GM19467 (cell line): ENCODE measurements around the gene SPATS2.
"Not testable (repeated sequence)": the region's sequence is repeated elsewhere in the genome, so short reads cannot be mapped to it uniquely, and the experiment has no call there.

Experiments used
- ATAC-seq: cut with Tn5 transposase; IDR thresholded peaks from one replicate; pipeline ENCODE4 v1.9.1; 2021; ENCODE audit warnings: mild to moderate bottlenecking, moderate library complexity; ENCODE audit not compliant: unreplicated experiment

Gene SPATS2

DNA sequence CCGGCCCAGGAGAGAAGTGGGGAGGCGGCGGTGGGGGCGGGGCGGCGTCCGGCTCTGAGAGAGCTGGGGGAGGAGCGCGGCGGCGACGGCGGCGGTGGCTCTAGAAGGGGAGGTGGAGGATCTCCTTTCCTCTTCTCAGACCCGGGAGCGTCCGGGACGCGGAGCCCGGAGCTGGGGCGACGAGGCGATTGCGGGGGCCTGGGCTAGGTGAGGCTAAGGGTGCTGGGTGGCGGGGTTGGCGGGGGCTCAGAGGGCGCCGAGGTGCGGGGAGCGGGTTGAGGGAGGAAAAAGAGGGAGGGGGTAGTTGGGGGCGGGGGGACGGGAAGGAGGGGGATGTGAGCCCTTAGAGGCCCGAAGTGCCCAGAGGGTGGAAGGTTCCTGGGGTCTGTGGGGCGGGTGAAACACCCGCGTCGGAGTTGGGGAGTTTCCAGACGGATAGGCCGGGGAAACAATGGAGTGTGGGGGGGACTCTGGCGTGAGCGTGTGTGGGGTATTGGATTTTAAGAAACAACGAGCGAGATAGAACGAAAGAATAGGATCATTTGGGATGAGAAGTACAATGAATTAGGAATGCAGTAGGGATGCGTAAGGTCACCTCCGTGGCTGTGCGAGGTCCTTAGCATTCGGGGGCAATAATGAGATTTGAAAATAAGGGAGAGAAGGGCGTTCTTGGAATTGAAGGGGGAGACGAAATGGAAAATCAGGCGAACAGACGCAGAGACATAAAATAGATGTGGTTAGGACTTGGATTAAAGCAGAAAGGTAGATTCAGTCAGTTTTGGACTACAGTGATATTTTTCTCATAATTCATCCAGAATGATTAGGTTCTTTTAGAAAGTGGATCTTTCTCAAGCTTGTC, at the start of gene SPATS2:
TSS of gene SPATS2 (plus strand) at position 82 of the 859 bp plus-strand sequence. CDS start 93,551 bp downstream, outside the sequence.
- ATAC-seq = peak; percentile 2

DNA sequence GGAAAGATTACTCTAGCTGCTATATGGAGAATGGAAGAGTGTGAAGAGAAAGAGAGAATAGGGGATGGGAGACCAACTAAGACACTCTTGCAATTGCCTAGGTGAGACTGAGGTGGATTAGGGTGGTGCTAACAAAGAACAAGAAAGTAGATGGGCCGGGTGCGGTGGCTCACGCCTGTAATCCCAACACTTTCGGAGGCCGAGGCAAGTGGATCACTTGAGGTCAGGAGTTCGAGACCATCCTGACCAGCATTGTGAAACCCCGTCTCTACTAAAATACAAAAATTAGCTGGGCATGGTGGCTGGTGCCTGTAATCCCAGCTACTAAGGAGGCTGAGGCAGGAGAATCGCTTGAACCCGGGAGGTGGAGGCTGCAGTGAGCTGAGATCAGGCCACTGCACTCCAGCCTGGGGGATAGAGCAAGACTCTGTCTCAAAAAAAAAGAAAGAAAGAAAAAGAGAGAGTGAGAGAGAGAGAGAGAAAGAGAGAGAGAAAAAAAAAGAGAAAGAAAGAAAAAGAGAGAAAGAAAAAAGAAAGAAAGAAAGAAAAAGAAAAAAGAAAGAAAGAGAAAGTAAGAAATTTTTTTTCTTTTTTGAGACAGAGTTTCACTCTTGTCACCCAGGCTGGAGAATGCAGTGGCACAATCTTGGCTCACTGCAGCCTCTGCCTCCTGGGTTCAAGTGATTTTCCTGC, 46.7 kb upstream of the SPATS2 start:
- ATAC-seq = not testable (repeated sequence)

DNA sequence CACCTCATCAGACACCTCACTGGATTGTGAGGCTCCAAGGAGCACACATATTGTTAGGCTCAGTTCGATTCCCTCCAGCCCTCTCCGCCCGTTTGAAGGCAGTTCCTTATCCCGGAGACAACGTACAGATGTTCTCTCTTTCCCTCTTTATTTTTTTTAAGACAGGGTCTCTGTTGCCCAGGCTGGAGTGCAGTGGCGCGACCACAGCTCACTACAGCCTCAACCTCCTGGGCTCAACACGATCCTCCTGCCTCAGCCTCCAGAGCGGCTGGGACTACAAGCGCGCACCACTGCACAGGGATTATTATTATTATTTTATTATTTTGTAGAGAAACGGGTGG, 44.9 kb upstream of the SPATS2 start:
- ATAC-seq = no peak

DNA sequence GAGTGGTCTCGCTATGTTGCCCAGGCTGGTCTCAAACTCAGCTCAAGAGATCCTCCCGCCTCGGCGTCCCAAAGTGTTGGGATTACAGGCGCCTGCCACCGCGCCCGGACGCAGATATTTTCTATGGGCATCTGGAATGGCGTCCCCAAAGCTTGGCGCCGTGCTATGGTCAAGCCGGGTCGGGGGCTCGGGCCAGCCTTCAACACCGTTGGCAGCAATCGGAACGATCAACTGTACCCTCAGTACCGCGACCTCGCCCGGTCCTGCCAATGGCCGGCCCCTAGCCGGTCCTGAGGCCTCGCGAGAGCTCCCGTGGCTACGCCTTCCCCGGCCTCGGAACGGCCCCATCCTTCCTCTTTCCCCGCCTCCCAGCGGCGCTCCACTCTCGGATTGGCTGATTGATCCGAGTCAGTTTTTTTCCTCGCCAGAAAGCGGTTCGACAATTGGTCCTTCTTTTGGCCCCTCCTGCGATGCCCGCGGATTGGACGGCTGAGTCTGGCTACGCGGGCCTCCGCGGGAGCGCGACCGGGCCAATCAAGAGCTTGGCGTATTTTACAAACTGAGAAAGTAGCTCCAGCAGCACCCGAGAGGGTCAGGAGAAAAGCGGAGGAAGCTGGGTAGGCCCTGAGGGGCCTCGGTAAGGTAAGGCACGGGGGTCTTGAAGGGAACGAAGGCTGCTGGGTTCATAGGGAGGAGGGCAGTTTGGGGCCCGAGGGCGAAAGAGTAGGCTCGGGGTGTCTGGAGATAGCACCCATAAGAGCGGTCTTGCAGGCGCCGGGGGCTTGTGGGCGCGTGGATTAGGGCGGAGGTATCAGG, 44.3 kb upstream of the SPATS2 start, which contains the start of gene TROAP:
TSS of gene TROAP (plus strand) at position 548 of the 816 bp plus-strand sequence. CDS start 354 bp downstream, outside the sequence.
- ATAC-seq = peak; percentile 96

DNA sequence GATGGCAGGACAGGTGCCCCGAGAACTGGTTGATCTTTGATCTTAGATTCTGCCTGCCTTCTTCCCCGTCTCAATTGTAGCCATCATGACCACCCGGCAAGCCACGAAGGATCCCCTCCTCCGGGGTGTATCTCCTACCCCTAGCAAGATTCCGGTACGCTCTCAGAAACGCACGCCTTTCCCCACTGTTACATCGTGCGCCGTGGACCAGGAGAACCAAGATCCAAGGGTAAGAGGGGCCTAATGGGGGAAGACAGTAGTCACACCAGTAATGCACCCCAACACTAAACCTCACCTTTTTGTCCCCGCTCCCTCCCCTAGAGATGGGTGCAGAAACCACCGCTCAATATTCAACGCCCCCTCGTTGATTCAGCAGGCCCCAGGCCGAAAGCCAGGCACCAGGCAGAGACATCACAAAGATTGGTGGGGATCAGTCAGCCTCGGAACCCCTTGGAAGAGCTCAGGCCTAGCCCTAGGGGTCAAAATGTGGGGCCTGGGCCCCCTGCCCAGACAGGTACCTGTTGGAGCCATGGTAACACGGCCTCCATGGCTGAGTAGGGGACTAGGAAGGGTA, 43.7 kb upstream of the SPATS2 start:
- ATAC-seq = no peak

DNA sequence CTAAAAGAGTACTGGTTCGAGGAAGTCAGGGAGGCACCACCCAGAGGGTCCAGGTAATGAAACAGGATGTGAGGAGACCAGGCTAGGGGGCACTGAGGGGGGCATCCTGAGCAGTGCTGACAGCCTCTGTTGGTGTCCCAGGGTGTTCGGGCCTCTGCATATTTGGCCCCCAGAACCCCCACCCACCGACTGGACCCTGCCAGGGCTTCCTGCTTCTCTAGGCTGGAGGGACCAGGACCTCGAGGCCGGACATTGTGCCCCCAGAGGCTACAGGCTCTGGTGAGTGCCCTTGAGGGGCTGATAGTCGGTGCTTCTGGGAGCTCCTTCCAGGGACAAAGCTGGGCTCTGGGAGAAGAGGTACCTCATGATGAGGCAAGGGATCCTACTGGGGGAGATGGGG, 41.7 kb upstream of the SPATS2 start:
- no peak for ATAC-seq

DNA sequence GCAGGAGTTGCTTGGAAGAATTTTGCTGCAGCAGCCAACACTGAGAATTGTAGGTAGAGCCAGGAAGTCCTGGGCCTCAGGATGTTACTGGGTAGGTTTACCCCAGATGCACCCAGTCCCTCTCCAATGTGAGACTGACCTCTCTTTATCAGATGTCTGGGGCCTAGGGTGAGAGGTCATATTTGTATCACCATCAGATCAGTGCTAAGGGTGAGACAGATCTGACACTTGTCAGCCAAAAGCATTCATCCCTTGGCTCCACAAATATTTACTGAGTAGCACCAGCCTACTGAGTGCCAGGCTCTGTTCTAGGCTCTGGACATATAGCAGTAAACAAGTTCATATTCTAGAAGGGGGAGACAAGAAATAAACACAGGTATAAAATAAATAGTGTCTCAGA, 39.9 kb upstream of the SPATS2 start:
- ATAC-seq = no peak

DNA sequence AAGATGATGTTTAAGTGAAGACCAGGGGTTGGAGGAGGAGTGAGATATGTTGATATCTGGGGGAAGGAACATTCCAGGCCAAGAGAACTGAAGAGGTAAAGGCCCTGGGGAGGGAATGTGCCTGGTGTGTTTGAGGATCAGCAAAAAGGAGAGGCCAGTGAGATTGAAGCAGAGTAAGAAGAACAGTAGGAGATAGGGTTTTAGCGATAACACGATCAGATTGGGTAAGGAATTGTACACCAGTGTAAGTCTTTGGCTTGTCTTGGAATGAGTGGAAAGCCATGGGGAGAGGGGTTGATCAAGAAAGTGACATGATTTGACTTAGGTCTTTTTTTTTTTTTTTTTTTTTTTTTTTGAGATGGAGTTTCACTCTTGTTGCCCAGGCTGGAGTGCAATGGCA, 39.4 kb upstream of the SPATS2 start:
- no peak for ATAC-seq

DNA sequence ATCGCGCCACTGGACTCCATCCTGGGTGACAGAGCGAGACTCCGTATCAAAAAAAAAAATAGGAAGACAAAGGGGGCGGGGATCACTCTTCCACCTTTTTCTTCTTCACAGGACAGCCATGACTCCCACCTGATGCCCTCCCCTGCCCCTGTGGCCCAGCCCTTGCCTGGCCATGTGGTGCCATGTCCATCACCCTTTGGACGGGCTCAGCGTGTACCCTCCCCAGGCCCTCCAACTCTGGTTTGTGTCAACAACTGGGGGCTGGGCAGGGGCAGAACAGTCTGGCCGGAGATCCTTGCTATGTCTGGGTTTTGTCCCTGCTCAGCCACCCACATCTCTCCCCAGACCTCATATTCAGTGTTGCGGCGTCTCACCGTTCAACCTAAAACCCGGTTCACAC, 38.4 kb upstream of the SPATS2 start:
- ATAC-seq = no peak

DNA sequence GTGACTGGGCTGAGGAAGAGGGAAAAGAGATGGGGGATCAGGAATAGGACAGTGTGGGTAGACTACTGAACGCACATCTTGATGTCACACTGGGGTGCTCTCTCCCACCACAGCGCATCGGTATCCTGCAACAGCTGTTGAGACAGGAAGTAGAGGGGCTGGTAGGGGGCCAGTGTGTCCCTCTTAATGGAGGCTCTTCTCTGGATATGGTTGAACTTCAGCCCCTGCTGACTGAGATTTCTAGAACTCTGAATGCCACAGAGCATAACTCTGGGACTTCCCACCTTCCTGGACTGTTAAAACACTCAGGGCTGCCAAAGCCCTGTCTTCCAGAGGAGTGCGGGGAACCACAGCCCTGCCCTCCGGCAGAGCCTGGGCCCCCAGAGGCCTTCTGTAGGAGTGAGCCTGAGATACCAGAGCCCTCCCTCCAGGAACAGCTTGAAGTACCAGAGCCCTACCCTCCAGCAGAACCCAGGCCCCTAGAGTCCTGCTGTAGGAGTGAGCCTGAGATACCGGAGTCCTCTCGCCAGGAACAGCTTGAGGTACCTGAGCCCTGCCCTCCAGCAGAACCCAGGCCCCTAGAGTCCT, 37.1 kb upstream of the SPATS2 start:
- ATAC-seq = no peak

DNA sequence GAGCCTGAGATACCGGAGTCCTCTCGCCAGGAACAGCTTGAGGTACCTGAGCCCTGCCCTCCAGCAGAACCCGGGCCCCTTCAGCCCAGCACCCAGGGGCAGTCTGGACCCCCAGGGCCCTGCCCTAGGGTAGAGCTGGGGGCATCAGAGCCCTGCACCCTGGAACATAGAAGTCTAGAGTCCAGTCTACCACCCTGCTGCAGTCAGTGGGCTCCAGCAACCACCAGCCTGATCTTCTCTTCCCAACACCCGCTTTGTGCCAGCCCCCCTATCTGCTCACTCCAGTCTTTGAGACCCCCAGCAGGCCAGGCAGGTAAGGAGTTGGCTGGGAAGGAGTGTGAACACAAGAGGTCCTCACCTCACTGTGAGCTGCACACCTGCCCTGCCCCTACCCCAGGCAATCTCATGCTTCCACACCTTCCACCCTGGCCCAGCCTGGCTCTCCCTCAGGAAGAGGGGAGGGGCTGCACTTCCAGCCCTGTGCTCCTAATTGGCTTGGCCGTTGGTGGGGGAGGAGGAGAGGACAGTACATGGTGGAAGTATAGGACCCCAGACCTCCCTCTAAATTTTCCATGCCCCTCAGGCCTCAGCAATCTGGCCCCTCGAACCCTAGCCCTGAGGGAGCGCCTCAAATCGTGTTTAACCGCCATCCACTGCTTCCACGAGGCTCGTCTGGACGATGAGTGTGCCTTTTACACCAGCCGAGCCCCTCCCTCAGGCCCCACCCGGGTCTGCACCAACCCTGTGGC, 36.5 kb upstream of the SPATS2 start:
- no peak for ATAC-seq

DNA sequence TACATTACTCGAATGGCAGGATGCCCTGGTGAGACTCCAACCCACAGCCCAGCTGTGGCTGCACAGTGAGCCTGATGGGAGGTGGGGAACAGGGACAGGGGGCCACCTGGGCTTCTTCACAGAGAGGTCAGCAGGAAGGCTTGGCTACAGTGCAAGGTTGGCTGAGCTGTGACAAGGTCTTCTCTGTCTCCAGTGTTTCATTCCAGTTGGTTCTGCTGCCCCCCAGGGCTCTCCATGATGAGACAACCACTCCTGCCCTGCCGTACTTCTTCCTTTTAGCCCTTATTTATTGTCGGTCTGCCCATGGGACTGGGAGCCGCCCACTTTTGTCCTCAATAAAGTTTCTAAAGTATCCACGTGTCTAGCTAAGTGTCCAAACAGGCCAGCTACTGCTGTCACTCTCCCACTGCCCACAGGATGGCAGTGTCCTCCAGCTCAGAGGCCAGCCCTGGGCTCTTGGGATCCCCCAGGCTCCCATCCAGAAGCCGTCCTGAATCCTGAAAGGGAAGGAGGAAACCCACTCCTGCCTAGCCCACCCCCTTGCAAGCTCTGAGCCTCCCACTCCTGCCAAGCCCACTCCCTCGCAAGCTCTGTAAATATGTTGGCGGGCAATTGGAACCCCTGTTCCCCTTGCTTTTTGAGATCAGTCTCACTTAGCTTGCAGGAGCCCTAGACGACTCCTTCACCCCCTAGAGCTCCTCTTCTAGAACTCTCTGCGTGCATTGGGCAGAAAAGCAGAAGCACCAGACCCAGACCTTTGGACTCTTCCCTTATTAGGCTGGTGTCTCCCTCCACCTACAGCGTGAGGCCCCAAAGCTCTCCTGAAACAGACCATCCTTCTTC, 35.7 kb upstream of the SPATS2 start:
- no peak for ATAC-seq

DNA sequence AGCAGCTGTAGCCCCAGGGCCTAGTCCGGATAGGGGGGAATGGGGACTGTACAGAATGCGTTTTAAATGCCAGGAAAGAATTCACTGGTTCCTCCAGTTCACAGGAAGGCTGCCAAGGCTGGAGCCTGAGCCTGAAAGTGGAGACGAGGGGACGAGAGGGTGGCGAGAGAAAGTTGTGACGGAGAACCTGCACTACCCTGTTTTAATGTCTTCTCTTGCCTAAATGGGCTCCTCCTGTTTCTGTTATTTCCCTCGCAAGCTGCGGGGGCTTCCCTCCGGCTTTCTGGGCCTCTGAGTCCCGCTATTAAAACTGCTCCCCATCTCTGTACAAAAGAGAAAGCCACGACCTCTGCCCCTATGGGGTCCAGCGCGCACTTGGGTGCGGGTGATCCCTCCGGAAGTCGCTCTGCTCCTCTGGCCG, 34.8 kb upstream of the SPATS2 start:
- ATAC-seq = no peak

DNA sequence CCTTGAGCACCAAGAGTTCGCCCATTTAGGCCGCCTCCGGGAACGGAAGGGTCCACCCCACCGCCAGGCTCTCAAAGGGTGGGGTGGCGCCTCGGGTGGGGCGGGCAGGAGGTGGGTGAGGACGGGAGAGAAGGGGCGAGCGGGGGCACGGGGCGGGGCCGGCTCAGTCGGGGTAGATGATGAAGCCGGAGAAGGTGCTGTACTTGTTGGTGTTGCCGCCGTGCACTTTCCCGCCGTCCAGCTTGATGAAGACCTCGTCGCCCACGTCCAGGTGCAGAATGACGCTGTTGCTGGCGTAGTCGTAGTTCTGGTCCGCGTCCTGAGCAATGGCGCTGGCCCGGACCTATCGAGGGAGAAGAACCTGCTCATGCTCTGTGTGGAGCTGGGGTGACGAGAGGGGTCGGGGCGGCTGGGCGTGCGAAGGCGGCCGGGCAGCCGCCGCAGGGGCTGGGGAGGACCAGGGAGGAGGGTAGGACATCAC, 34.3 kb upstream of the SPATS2 start:
- no peak for ATAC-seq

DNA sequence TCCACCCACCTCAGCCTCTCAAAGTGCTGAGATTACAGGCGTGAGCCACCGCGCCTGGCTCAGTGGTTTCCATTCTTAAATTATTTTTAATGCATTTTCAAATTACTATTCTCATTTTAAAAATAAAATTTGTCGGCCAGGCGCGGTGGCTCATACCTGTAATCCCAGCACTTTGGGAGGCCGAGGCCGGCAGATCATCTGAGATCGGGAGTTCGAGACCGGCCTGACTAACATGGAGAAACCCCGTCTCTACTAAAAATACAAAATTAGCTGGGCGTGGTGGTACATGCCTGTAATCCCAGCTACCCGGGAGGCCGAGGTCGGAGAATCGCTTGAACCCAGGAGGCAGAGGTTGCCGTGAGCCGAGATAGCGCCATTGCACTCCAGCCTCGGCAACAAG, 33.5 kb upstream of the SPATS2 start:
- ATAC-seq = not testable (repeated sequence)

DNA sequence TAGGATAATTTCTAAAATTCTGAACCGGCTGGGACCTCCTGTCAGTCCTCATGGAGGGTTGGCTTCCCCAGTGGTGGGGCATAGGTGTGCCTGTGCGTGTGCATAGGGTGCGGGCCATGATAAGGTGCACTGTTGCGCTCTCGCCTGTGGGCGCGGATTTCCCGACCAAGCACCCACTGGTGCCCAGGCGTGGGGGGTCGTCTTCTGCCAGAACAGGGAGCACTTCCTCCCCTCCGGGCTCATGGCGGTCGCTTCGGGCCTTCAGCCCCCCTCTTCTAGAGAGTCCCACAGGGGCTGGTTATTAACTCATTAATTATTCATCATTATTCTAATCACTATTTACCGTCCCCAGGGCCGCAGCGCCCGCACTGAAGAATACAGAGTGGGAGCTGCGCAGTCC, 33.0 kb upstream of the SPATS2 start:
- no peak for ATAC-seq

DNA sequence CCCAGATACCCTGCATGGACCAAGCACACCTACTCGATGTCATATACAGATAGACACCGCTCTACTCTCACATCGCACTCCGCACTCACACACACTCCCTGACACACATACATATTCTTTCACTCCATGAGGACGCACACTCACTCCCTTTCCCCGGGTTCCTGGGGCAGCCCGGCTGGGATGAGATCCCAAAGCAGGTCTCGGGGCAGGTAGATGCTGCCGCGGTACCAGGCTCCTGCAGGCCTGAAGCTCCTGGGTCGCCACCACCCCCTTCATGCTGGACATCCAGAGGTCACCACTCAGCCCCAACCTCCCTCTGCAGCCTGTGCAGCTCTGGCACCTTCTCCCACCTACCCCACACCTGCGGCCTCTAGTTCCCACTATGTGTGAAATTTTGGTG, 32.6 kb upstream of the SPATS2 start:
- ATAC-seq = no peak

DNA sequence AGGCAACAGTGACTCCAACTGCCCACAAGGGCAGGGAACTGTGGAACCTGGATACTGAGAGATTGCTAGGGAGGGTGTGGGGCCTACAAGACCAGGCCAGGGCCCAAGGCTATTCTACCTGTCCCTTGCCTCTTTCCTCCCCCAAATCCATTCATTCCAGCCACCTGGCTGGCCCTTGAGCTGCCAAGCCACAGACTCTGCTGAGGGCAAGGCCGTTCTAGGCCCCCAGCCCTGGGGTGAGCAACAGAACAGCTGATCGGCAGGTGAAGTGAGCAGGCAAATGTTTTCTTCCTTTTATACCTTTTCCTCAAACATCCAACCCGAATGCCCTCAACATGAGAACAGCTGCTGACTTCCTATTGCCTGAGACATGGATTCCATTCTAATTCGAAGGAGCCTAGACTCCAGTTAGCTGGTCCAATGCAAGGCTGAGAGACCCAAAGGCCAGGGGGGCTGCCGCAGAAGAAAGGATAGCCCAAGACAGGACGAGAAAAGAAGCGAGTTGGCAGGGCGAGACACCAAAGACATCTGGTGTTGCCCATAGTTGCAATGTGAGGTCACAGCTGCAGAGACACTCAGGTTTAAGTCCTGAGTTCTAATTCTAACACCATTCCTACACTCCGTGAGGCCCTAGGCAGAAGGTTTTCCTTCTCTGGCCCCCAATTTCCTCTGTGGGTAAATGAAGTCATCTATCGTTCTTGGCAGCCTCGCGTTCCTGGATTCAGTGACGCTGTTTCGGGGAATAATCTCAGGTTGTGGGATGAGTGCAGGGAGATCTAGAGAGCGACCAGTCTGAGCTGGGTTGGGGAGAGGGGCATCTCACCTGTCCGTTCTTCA, 31.9 kb upstream of the SPATS2 start:
- no peak for ATAC-seq
